Liver (tissue), 9 donors: ENCODE results near the gene RAET1E. TPM values are rescaled to one million over a fixed set of nuclear protein-coding genes. Genes with fewer than 3 reads are reported as not detected.
A peak's percentile ranks its signal among the peaks of the same experiment; 100 is the strongest.
"Not testable (repeated sequence)": the region's sequence is repeated elsewhere in the genome, so short reads cannot be mapped to it uniquely, and the experiment has no call there.

Experiments used
- DNase-seq: peaks from one replicate; pipeline ENCODE4 v3.0.0-alpha.2; 2017; ENCODE audit warnings: low spot score
- H3K27ac ChIP-seq, 2 donors: one replicate each; pipeline ENCODE4 v1.7.0; 2013; ENCODE audit warnings: inconsistent platforms in 2 of 2, low read length in 2 of 2, control low read depth in 1 of 2, low read depth in 1 of 2, mild to moderate bottlenecking in 1 of 2
- H3K27me3 ChIP-seq, 4 donors: one replicate each; pipeline versions ENCODE4 v1.6.1 to v1.7.0; 2013; ENCODE audit warnings: low read length in 3 of 4, inconsistent platforms in 1 of 4, mild to moderate bottlenecking in 1 of 4, moderate library complexity in 1 of 4; ENCODE audit not compliant: control insufficient read depth in 4 of 4, insufficient read depth in 4 of 4
- H3K36me3 ChIP-seq, 4 donors: one replicate each; pipeline versions ENCODE4 v1.6.1 to v1.7.0; 2013; ENCODE audit warnings: low read length in 3 of 4, mild to moderate bottlenecking in 3 of 4, low read depth in 1 of 4, moderate library complexity in 1 of 4; ENCODE audit not compliant: control insufficient read depth in 4 of 4, insufficient read depth in 3 of 4
- H3K4me1 ChIP-seq, 4 donors: one replicate each; pipeline versions ENCODE4 v1.6.1 to v1.7.0; 2013; ENCODE audit warnings: low read length in 3 of 4, mild to moderate bottlenecking in 3 of 4, moderate library complexity in 1 of 4; ENCODE audit not compliant: control insufficient read depth in 4 of 4, insufficient read depth in 4 of 4
- H3K4me3 ChIP-seq, 3 donors: one replicate each; pipeline versions ENCODE4 v1.6.1 to v1.7.0; 2013; ENCODE audit warnings: low read length in 3 of 3, control low read depth in 1 of 3, low read depth in 1 of 3, mild to moderate bottlenecking in 1 of 3
- H3K9ac ChIP-seq, 2 donors: one replicate each; pipeline ENCODE4 v1.7.0; 2013; ENCODE audit warnings: low read length in 2 of 2, mild to moderate bottlenecking in 2 of 2, moderate library complexity in 2 of 2, control low read depth in 1 of 2, low read depth in 1 of 2
- H3K9me3 ChIP-seq, 4 donors: one replicate each; pipeline versions ENCODE4 v1.6.1 to v1.7.0; 2013; ENCODE audit warnings: low read length in 3 of 4; ENCODE audit not compliant: control insufficient read depth in 4 of 4
- ATF3 ChIP-seq: IDR thresholded peaks from 2 replicates; pipeline ENCODE4 v1.6.1; 2016; ENCODE audit warnings: antibody characterized with exemption
- EGR1 ChIP-seq, 2 donors: IDR thresholded peaks; 2 replicates each; pipeline ENCODE4 v1.6.1; 2016 to 2018; ENCODE audit warnings: antibody characterized with exemption in 2 of 2, low read depth in 2 of 2
- FOXA1 ChIP-seq: IDR thresholded peaks from 2 replicates; pipeline ENCODE4 v1.6.1; 2016; ENCODE audit warnings: antibody characterized with exemption
- FOXA2 ChIP-seq: IDR thresholded peaks from 2 replicates; pipeline ENCODE4 v1.6.1; 2016; ENCODE audit warnings: antibody characterized with exemption
- GABPA ChIP-seq, 2 donors: IDR thresholded peaks in 1 of 2; conservative IDR thresholded peaks in 1 of 2; 2 replicates each; pipeline ENCODE4 v1.6.1; 2016; ENCODE audit warnings: antibody characterized with exemption in 2 of 2, mild to moderate bottlenecking in 1 of 2, moderate library complexity in 1 of 2
- HNF4A ChIP-seq, 2 donors: conservative IDR thresholded peaks; 2 replicates each; pipeline ENCODE4 v1.6.1; 2016; ENCODE audit warnings: antibody characterized with exemption in 2 of 2, mild to moderate bottlenecking in 2 of 2
- HNF4G ChIP-seq: IDR thresholded peaks from 2 replicates; pipeline ENCODE4 v1.6.1; 2016; ENCODE audit warnings: antibody characterized with exemption
- JUND ChIP-seq, 2 donors: IDR thresholded peaks; 2 replicates each; pipeline ENCODE4 v1.6.1; 2016; ENCODE audit warnings: antibody characterized with exemption in 2 of 2
- MAX ChIP-seq: IDR thresholded peaks from 2 replicates; pipeline ENCODE4 v1.6.1; 2016; ENCODE audit warnings: antibody characterized with exemption
- NR2F2 ChIP-seq: IDR thresholded peaks from 2 replicates; pipeline ENCODE4 v1.6.1; 2016; ENCODE audit warnings: antibody characterized with exemption
- RAD21 ChIP-seq, 2 donors: IDR thresholded peaks; 2 replicates each; pipeline ENCODE4 v1.6.1; 2016; ENCODE audit warnings: antibody characterized with exemption in 2 of 2, mild to moderate bottlenecking in 2 of 2
- RXRA ChIP-seq, 2 donors: IDR thresholded peaks; 2 replicates each; pipeline ENCODE4 v1.6.1; 2017 to 2018; ENCODE audit warnings: antibody characterized with exemption in 2 of 2, mild to moderate bottlenecking in 1 of 2
- SP1 ChIP-seq: IDR thresholded peaks from 2 replicates; pipeline ENCODE4 v1.6.1; 2018; ENCODE audit warnings: antibody characterized with exemption, mild to moderate bottlenecking
- TAF1 ChIP-seq: conservative IDR thresholded peaks from 2 replicates; pipeline ENCODE4 v1.6.1; 2016; ENCODE audit warnings: antibody characterized with exemption, mild to moderate bottlenecking
- YY1 ChIP-seq: IDR thresholded peaks from 2 replicates; pipeline ENCODE4 v1.6.1; 2016; ENCODE audit warnings: antibody characterized with exemption, mild to moderate bottlenecking
- ZBTB33 ChIP-seq: IDR thresholded peaks from 2 replicates; pipeline ENCODE4 v1.6.1; 2016; ENCODE audit warnings: antibody characterized with exemption
- WGBS: extraction: QIAGEN DNeasy Blood & Tissue Kit; methylation state at CpG from one replicate; pipeline ENCODE4 v1.1.7; 2013; 5-methylcytosine and 5-hydroxymethylcytosine counted together
- polyA plus RNA-seq, 2 donors: library from polyadenylated mRNA; stranded (reverse) in 1 of 2; unstranded in 1 of 2; fragments of 200-250 nt in 1 of 2; fragments of >200 nt in 1 of 2; fragmentation: Nextera tagmentation in 1 of 2; extraction: Ambion mirVana in 1 of 2; gene quantifications; one replicate each; pipeline versions ENCODE4 v1.2.1 to v1.2.3, GENCODE V29; 2013 to 2015
- total RNA-seq, 2 donors: library from RNA; depleted of rRNA; stranded (reverse); fragments of >200 nt; gene quantifications; one replicate each; pipeline ENCODE4 v1.2.3, GENCODE V29; 2014
- TF ChIP-seq, protein P1 (sequence below): fragments of 150-350 bp; IDR thresholded peaks from 2 replicates; pipeline ENCODE4 v1.5.1; 2017; ENCODE audit warnings: improper control_type of control experiment, low read depth, low read length; ENCODE audit not compliant: missing input control
- TF ChIP-seq, protein P2 (sequence below): IDR thresholded peaks from 2 replicates; pipeline ENCODE4 v1.6.1; 2016; ENCODE audit warnings: antibody characterized with exemption, mild to moderate bottlenecking
- donor health status: healthy.
- donor health status: healthy.
- donor health status: healthy.
- donor health status: healthy.
- donor health status: healthy.

RAET1E gene
- total RNA-seq (not detected), polyA plus RNA-seq (not detected)

DNA sequence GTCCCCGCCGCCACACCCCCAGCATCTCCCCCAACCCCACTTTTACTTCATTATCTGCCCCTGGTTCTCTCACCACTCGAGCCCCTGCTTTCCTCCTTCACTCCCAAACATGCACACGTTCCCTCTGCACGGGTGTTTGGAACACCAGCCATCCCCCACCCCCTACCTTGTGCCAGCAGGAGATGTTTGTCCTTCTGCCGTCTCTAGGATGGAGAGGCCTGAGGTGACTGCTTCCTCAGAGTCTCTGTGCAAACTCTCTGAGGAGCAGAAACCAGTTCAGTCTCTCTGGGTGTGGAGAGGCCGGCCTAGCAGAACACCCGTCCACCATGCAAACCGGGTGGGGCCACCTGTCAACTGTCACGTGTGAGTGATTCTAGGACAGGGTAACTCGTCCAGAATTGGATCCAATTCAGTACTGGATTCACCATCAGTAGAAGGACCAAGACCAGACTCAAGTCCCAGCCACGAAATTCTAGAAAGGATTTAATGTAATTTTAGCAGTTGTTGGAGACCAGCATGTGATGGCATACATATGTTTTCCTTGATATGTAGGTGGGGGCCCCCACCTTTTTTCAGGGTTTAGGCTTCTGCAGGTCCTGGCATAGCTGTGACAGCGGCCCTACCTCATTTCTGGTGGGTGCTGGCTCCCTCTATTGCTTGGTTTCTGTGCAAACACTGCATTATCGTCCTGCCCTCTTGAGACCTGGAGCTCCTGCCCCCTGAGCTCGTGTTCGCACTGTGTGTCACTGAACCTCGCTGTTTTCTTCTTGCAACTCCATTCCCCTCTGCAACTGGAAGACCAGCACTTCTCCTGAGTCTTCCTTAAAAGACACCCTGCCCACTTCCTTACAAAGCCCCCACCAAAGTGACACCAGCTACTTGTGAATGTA is at the start of gene RAET1E:
RAET1E (minus strand) TSS at position 259 of the 890 bp plus-strand sequence. CDS start 7,212 bp downstream, outside the sequence.
- TF ChIP-seq TAF1, result no peak
- no peak for TF ChIP-seq NR2F2
- TF ChIP-seq FOXA1, result no peak
- TF ChIP-seq MAX, result no peak
- TF ChIP-seq JUND (IDR thresholded peaks at IDR 0.05), result no peak
- TF ChIP-seq EGR1 (IDR thresholded peaks at IDR 0.05; ENCODE audit: low read depth in 2 of 2), result no peak
- TF ChIP-seq HNF4G, result no peak
- TF ChIP-seq ATF3, result no peak
- TF ChIP-seq RXRA (IDR thresholded peaks at IDR 0.05), result no peak
- no peak for TF ChIP-seq FOXA2
- TF ChIP-seq RAD21 (IDR thresholded peaks at IDR 0.05), result no peak
- TF ChIP-seq, protein P1, sequence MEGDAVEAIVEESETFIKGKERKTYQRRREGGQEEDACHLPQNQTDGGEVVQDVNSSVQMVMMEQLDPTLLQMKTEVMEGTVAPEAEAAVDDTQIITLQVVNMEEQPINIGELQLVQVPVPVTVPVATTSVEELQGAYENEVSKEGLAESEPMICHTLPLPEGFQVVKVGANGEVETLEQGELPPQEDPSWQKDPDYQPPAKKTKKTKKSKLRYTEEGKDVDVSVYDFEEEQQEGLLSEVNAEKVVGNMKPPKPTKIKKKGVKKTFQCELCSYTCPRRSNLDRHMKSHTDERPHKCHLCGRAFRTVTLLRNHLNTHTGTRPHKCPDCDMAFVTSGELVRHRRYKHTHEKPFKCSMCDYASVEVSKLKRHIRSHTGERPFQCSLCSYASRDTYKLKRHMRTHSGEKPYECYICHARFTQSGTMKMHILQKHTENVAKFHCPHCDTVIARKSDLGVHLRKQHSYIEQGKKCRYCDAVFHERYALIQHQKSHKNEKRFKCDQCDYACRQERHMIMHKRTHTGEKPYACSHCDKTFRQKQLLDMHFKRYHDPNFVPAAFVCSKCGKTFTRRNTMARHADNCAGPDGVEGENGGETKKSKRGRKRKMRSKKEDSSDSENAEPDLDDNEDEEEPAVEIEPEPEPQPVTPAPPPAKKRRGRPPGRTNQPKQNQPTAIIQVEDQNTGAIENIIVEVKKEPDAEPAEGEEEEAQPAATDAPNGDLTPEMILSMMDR, result no peak
- no peak for TF ChIP-seq ZBTB33
- TF ChIP-seq HNF4A (conservative IDR thresholded peaks at IDR 0.05), result no peak
- TF ChIP-seq GABPA (IDR thresholded peaks at IDR 0.05 in 1 of 2, conservative IDR thresholded peaks at IDR 0.05 in 1 of 2), result no peak
- TF ChIP-seq, protein P2, sequence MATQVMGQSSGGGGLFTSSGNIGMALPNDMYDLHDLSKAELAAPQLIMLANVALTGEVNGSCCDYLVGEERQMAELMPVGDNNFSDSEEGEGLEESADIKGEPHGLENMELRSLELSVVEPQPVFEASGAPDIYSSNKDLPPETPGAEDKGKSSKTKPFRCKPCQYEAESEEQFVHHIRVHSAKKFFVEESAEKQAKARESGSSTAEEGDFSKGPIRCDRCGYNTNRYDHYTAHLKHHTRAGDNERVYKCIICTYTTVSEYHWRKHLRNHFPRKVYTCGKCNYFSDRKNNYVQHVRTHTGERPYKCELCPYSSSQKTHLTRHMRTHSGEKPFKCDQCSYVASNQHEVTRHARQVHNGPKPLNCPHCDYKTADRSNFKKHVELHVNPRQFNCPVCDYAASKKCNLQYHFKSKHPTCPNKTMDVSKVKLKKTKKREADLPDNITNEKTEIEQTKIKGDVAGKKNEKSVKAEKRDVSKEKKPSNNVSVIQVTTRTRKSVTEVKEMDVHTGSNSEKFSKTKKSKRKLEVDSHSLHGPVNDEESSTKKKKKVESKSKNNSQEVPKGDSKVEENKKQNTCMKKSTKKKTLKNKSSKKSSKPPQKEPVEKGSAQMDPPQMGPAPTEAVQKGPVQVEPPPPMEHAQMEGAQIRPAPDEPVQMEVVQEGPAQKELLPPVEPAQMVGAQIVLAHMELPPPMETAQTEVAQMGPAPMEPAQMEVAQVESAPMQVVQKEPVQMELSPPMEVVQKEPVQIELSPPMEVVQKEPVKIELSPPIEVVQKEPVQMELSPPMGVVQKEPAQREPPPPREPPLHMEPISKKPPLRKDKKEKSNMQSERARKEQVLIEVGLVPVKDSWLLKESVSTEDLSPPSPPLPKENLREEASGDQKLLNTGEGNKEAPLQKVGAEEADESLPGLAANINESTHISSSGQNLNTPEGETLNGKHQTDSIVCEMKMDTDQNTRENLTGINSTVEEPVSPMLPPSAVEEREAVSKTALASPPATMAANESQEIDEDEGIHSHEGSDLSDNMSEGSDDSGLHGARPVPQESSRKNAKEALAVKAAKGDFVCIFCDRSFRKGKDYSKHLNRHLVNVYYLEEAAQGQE, result no peak
- TF ChIP-seq YY1, result no peak
- TF ChIP-seq SP1, result no peak
- peak within 1 kb of the TSS in 2 of 3 donors; percentile 32 to 55 for H3K4me3 ChIP-seq
- DNase-seq, result no peak
- no peaks in the 10 kb centered on the region for H3K9me3 ChIP-seq
- WGBS, result 78% methylated on average over 17 of the region's 17 CpGs
- no peaks in the 10 kb centered on the region for H3K36me3 ChIP-seq
- H3K27ac ChIP-seq, result peak within 1 kb of the TSS; percentile 46 to 83
- H3K27me3 ChIP-seq, result no peaks in the 10 kb centered on the region
- H3K4me1 ChIP-seq, result peaks cover 3 to 11% (median 7%) of the 10 kb centered on the region in 4 donors
- H3K9ac ChIP-seq, result peak within 1 kb of the TSS in 1 of 2 donors; percentile 5

- no CpG with 5 or more reads among the region's 1 CpG for WGBS
- not testable (repeated sequence) for H3K4me3 ChIP-seq, DNase-seq, H3K36me3 ChIP-seq, H3K9ac ChIP-seq, H3K27ac ChIP-seq, H3K4me1 ChIP-seq, H3K9me3 ChIP-seq
- H3K27me3 ChIP-seq, result peaks cover 0 to 11% (median 2%) of the 10 kb centered on the region in 4 donors
Measured at GRCh38 chr6:149947533-149947932, 49.6 kb upstream of the RAET1E start.

DNA sequence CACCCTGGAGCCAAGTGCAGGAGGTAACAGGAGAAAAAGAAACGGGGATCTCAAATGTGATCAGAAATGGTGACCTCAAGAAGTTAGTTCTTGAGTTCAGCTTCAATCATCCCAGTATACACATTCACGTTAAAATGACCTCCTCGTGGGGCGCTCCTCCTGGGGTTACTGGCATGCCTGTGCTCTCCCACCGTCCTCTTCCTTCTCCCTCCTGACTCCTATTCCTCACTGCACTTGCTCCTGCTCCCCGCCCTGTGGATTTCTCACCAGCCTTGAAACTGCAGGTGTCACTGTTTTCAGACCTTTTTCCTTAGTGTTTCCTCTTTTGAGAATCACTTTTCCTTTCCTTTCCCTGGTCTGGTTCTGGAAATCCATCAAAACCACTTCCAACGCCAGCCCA is 48.7 kb upstream of the RAET1E start:
- not testable (repeated sequence) for H3K9me3 ChIP-seq, H3K27me3 ChIP-seq, H3K4me3 ChIP-seq, H3K36me3 ChIP-seq, H3K27ac ChIP-seq, H3K9ac ChIP-seq, DNase-seq
- 65% methylated on average over 7 of the region's 7 CpGs for WGBS
- H3K4me1 ChIP-seq, result peaks cover 0 to 15% (median 5%) of the 10 kb centered on the region in 4 donors
